ENCODE measurements around the gene PPP2R5B.
A peak's percentile ranks its signal among the peaks of the same experiment; 100 is the strongest.

The PPP2R5B gene

DNA sequence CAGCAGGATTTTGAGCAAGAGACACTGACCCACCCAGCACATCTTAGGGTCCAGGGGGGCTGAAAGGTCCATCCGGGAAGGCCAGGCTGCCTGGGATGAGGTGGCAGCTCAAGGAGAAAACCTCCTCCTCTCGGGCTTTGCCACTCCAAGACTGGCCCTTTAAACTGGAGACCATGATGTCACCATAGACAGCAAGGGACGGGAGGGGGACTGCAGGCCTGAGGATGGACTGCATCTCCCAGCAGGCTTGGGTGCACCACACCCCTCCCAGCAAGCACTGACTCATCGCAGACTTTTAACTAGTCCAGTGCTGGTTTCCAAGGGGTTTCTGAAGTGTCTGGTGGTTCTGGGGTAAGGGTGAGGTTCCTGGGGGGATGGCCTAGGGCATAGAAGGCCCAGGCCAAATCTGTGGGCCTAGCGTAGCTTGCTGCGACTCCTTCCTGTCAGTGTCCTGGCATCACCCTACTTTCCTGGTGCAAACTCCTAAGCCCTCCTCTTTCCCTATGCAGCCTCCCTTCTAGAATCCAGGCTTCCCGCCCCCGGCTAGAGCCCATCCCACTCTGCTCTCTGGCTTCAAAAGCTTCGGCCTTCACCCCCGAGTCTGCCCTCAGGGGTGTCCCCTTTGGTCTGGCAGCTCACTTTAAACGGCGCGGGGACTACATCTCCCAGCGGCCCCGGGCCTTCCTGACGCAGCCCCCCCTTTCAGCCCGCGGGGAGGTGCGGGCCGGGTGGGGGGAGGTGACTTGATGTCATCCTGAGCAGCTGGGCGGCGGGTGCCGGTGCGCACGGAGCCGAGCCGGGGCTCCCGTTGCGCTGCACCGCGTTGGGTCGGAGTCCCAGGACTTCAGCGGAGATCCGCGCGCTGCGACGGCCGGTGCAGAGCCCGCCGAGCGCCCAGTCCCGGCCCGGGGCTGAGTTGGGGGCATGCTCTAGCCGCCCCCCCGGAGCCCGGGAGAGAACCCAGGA lies at the start of gene PPP2R5B:
PPP2R5B (plus strand) TSS at position 746 of the 966 bp plus-strand sequence. CDS start 1,046 bp downstream, outside the sequence.
- DNase-seq = no peak

GRCh38 chr11:64875369-64876228 lies 48.9 kb upstream of the PPP2R5B start:
- DNase-seq = no peak

DNA sequence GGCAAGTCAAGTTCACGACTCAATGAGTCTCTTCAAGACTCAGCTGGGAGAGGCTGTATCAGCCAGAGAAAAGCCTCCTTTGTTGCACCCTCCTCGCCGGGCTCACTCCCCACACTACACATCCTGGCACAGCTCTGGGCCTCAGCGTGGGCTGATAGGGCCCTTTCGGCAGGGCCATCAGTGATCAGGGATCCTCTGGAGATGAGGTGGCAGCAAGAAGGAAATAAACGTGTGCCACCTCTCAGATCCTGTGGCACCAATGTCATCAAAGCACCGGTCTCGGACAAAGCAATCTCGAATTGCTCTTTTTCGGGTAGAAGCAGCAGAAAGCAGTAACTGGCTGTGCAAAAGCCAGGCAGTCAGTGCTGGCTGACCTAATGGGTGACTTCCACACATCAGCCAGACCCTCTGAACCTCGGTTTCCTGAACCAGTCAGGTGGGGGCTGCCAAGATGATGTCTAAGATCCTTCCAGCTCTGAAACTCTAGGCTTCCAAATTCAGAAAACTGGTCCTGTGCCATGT lies 48.2 kb upstream of the PPP2R5B start:
- no peak for DNase-seq

- no peak for DNase-seq
Measured at GRCh38 chr11:64876835-64877341, 47.6 kb upstream of the PPP2R5B start.

DNA sequence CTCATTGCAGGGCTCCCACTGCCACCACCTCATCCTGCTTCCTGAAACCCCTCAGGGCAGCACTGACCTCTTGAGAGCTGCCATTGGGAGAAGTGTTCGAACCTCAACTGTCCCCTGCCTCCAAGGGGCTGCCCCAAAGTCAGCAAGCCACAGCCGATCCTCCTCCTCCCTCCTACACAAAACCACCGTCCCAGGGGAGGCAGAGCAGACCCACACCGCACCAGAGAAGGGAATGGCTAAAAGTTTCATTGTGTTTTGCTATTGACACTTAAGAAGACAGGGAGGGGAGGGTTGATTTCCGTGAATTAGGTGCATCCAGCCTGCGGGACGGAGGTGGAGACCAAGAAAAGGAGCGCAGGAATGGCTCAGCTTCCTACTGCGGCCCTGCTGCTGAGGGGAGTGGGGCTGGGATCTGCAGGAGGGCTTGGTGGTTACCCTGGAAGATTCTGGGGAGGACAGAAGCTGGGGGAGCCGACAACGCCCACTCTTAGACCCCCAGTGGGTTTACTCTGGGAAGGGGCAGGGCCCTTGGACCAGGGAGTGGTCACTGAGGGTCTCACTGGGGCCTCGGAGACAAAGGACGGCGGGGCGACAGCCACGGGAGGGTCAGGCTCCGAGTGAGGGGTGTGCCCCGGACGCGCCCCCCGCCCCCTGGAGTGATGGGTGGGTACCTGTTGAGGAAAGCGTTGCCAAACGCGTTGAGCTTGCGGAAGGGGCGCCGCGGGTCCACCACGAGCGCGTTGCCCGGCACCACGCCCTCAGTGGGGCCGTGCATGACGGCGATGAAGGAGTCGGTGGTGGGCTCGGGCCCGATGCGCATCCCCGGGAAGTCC lies 46.9 kb upstream of the PPP2R5B start:
- no peak for DNase-seq

DNA sequence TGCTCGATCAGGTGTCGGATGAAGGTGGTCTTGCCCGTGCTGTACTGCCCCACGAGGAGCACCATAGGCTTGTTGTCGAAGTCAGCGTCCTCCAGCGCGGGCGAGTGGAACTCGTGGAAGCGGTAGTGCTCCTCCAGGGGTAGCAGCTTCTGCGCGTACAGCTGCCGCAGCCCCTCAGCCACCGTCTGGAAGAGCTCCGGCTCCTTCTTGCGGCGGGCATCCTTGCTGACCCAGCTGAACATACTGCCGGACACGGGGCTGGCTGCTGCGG lies 46.3 kb upstream of the PPP2R5B start:
- DNase-seq = no peak

GRCh38 chr11:64878494-64879243 lies 45.8 kb upstream of the PPP2R5B start, which contains the start of gene EHD1:
EHD1 (minus strand) TSS chr11:64878621; CDS start chr11:64878464, 157 bp downstream.
- DNase-seq = peak; percentile 90

DNA sequence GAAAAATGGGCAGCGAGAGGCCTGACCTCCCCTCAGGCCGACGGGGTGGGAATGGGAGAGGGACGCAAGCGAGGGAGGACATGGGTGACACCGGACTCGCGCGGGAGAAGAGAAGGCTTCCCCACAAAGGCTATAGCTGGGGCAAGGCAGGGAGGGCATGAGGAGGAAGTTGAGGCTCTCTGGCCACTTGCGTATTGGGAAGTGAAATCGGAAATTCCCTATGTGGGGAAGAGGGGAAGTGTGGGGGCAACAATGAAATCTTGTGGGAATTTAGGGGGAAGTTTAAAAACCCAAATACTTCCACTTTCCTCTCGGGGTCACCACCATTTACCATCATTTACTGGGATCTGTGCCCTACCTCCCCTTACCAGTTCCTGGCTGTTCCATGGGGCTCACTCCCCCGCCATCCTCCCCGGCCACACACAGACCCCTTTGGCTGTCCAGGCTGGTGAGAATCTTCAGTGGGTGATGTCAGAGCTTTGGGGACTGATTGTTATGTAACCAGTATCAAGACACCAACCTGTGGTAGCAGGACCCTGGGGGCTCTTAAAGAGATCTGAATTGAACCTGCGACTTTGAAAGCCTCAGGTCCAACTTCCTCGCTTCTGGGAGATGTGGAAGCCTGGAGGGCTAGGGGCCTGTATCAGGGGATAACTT lies 45.1 kb upstream of the PPP2R5B start:
- DNase-seq = no peak

- DNase-seq = no peak
Measured at GRCh38 chr11:64880240-64881001, 44.1 kb upstream of the PPP2R5B start.

GRCh38 chr11:64881476-64881875 lies 43.0 kb upstream of the PPP2R5B start:
- DNase-seq = no peak

- no peak for DNase-seq
Measured at GRCh38 chr11:64882243-64882642, 42.2 kb upstream of the PPP2R5B start.

GRCh38 chr11:64883575-64883974 lies 40.9 kb upstream of the PPP2R5B start:
- DNase-seq = no peak

DNA sequence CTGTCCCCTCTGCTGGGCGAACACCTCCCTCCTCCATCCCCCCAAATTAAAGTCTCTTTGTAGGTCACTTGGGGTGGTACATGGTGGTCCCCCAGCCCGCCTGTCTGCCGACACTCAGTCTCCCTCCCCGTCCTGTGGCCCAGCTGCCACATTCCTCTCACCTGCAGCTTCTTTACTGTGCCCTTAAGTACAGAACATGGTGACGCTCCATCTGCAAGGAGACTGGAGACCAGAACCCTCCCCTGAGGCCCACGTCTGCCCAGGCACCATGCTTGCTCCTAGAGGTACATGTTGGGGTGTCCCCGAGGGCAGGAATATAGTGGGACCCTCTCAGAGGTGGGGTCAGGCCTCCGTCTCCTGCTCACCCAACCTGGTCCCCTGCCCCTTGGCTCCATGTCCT lies 40.5 kb upstream of the PPP2R5B start:
- DNase-seq = no peak

GRCh38 chr11:64885367-64886286 lies 38.9 kb upstream of the PPP2R5B start:
- no peak for DNase-seq

- DNase-seq = no peak
Measured at GRCh38 chr11:64887234-64887756, 37.2 kb upstream of the PPP2R5B start.

DNA sequence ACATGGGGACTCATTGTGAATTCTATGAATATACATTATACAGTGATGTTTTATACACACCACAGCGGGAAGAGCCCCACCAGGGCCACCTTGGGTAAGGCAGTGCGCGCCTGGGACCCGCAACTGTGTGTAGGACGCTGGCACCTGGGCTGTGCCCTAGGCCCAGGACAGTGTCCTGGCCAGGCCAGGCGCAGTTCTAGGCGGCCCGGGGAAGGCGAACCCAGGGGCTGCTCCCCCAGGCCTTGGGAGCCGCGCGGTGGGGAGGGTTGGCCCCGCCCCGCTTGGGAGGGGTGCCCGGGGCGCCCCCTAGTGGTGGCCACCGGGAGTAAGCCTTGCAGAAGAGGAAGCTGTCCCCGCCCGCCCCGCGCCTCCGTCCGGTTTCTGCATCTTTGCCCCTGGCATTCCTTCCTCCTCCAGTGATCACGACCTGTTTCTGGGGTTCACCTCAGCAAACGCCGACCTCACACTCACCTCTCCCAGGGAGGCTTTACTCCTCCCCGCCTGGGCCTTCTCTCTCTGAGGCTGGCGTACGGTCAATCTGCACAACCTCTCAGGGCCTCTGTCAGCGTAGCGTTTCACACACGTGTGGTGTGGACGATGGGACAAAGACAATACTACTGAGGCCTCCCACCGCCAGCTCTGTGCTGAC lies 36.6 kb upstream of the PPP2R5B start:
- no peak for DNase-seq

- DNase-seq = no peak
Measured at GRCh38 chr11:64888406-64888728, 36.1 kb upstream of the PPP2R5B start.

DNA sequence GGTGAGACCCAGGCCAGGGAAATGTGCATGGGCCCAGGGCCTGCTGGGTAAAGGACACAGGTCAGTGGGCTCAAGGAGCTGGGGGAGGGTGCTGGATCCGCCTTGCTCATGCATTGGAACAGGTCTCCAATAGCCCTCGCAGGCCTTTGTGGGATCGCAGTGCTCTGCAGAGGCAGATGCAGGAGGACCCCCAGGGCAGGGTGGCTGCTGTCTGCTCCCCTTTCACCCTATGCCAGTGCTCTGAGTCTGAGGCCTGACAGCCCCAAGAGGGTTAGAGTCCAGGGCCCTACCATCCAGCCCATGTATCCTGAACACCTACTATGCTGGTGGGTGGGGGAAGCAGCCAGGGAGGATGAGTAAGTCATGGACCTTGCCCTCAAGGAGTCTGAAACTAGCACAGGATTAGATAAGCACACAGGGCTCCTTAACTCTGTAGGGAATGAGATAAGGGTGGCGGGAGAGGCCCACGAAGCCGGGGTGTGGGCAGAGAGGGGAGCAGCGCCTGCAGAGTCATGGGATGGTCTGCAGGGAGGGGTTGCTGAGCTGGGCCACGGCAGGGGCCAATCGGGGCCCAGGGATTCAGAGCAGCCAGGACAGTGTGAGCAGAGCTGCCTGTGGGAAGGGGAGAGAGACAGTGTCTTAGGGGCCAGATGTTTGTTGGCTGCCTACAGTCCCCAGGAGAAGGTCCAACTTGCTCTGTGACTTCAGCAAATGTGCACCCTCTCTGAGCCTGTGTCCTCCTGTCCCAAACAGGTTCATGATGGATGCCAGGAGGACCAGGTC lies 35.6 kb upstream of the PPP2R5B start:
- DNase-seq = no peak

Data from cortex of kidney (tissue), 1 donor.